Uterus (tissue), 2 donors: Measurements from ENCODE around the gene OBSCN.

ENCODE experiments used
- CTCF ChIP-seq, 4 experiments: fragments of 200-600 bp in 2 of 4; fragments of 450-650 bp in 2 of 4; sonication (generic) in 2 of 4; IDR thresholded peaks; one replicate each; pipeline ENCODE4 v1.5.1; 2016 to 2019; ENCODE audit warnings: antibody characterized with exemption in 4 of 4, mild to moderate bottlenecking in 2 of 4, moderate library complexity in 1 of 4
- POLR2A ChIP-seq, 2 donors: fragments of 450-650 bp; IDR thresholded peaks; one replicate each; pipeline ENCODE4 v1.6.1; 2016; ENCODE audit warnings: antibody characterized with exemption in 2 of 2, mild to moderate bottlenecking in 1 of 2, moderate library complexity in 1 of 2

- no peak for TF ChIP-seq CTCF (IDR thresholded peaks at IDR 0.05)
- TF ChIP-seq POLR2A (IDR thresholded peaks at IDR 0.05) = no peak
Observed at GRCh38 chr1:228423404-228424053, 215.7 kb downstream of the OBSCN start.
